HepG2 (cell line): ENCODE results near the gene MYADML2. TPM values are rescaled to one million over a fixed set of nuclear protein-coding genes. Genes with fewer than 3 reads are reported as not detected.
A peak's percentile ranks its signal among the peaks of the same experiment; 100 is the strongest.

Experiments used
- AKAP8 ChIP-seq: sonication (generic); formaldehyde crosslinking; IDR thresholded peaks from 2 replicates; pipeline ENCODE4 v1.5.1; 2020; ENCODE audit warnings: mild to moderate bottlenecking, missing genetic modification reagents
- AKNA ChIP-seq: sonication (generic); formaldehyde crosslinking; IDR thresholded peaks from 2 replicates; pipeline ENCODE4 v1.4.0; 2020; ENCODE audit warnings: missing genetic modification reagents, borderline replicate concordance
- HNRNPH1 ChIP-seq: fragments of 200-400 bp; formaldehyde crosslinking; optimal IDR thresholded peaks from 2 replicates; pipeline ENCODE3; 2017; ENCODE audit warnings: mild to moderate bottlenecking, low read depth, low read length
- ISX ChIP-seq: sonication (generic); formaldehyde crosslinking; conservative IDR thresholded peaks from 2 replicates; pipeline ENCODE4 v1.5.0; 2020; ENCODE audit warnings: missing genetic modification reagents
- JARID2 ChIP-seq: sonication (generic); formaldehyde crosslinking; IDR thresholded peaks from 2 replicates; pipeline ENCODE4 v1.8.1; 2023; ENCODE audit warnings: missing genetic modification reagents, inconsistent platforms; ENCODE audit not compliant: insufficient replicate concordance
- MZF1 ChIP-seq: sonication (generic); formaldehyde crosslinking; IDR thresholded peaks from 2 replicates; pipeline ENCODE4 v1.8.1; 2023; ENCODE audit warnings: mild to moderate bottlenecking, missing genetic modification reagents, borderline replicate concordance
- NFIC ChIP-seq: IDR thresholded peaks from 2 replicates; pipeline ENCODE4 v1.6.1; 2012; ENCODE audit warnings: mild to moderate bottlenecking, low read length, inconsistent platforms
- NR2F1 ChIP-seq, 2 experiments: fragments of 450-650 bp in 1 of 2; formaldehyde crosslinking in 1 of 2; IDR thresholded peaks; 2 replicates each; pipeline versions ENCODE4 v1.5.0 to v1.6.1; 2016 to 2020; ENCODE audit warnings: mild to moderate bottlenecking in 1 of 2, missing compliant biosample characterization in 1 of 2, missing genetic modification reagents in 1 of 2, moderate library complexity in 1 of 2
- NR2F6 ChIP-seq, 2 experiments: IDR thresholded peaks; 2 replicates each; pipeline ENCODE4 v1.6.1; 2016; ENCODE audit warnings: antibody characterized with exemption in 1 of 2, mild to moderate bottlenecking in 1 of 2
- SALL1 ChIP-seq: sonication (generic); formaldehyde crosslinking; IDR thresholded peaks from 2 replicates; pipeline ENCODE4 v1.8.0; 2022; ENCODE audit warnings: mild to moderate bottlenecking, missing genetic modification reagents
- SATB2 ChIP-seq: sonication (generic); formaldehyde crosslinking; IDR thresholded peaks from 2 replicates; pipeline ENCODE4 v1.5.0; 2020; ENCODE audit warnings: missing genetic modification reagents
- SCMH1 ChIP-seq: sonication (generic); formaldehyde crosslinking; IDR thresholded peaks from 2 replicates; pipeline ENCODE4 v1.9.0; 2021; ENCODE audit warnings: missing genetic modification reagents, mild to moderate bottlenecking, borderline replicate concordance
- SMAD3 ChIP-seq: sonication (generic); formaldehyde crosslinking; IDR thresholded peaks from 2 replicates; pipeline ENCODE4 v1.4.0; 2020; ENCODE audit warnings: missing genetic modification reagents
- SP2 ChIP-seq: sonication (generic); formaldehyde crosslinking; IDR thresholded peaks from 2 replicates; pipeline ENCODE4 v1.5.1; 2020; ENCODE audit warnings: mild to moderate bottlenecking, missing genetic modification reagents
- TCF7 ChIP-seq: sonication (generic); IDR thresholded peaks from 2 replicates; pipeline ENCODE4 v1.6.1; 2016; ENCODE audit warnings: antibody characterized with exemption, low read depth
- ZFP82 ChIP-seq: sonication (generic); formaldehyde crosslinking; IDR thresholded peaks from 2 replicates; pipeline ENCODE4 v1.5.1; 2020; ENCODE audit warnings: mild to moderate bottlenecking, missing genetic modification reagents, borderline replicate concordance
- ZFY ChIP-seq: sonication (generic); formaldehyde crosslinking; IDR thresholded peaks from 2 replicates; pipeline ENCODE4 v1.4.0; 2020; ENCODE audit warnings: missing genetic modification reagents
- ZNF205 ChIP-seq: IDR thresholded peaks from 2 replicates; pipeline ENCODE4 v1.6.1; 2018; ENCODE audit warnings: missing biosample characterization, missing genetic modification reagents
- ZNF234 ChIP-seq: sonication (generic); formaldehyde crosslinking; conservative IDR thresholded peaks from 2 replicates; pipeline ENCODE4 v1.5.1; 2020; ENCODE audit warnings: mild to moderate bottlenecking, missing genetic modification reagents
- ZNF281 ChIP-seq: sonication (generic); formaldehyde crosslinking; IDR thresholded peaks from 2 replicates; pipeline ENCODE4 v1.4.0; 2020; ENCODE audit warnings: missing genetic modification reagents, borderline replicate concordance
- ZNF343 ChIP-seq: sonication (generic); formaldehyde crosslinking; IDR thresholded peaks from 2 replicates; pipeline ENCODE4 v1.4.0; 2020; ENCODE audit warnings: mild to moderate bottlenecking, missing genetic modification reagents
- ZNF546 ChIP-seq: sonication (generic); formaldehyde crosslinking; conservative IDR thresholded peaks from 2 replicates; pipeline ENCODE4 v1.8.1; 2023; ENCODE audit warnings: mild to moderate bottlenecking, missing genetic modification reagents
- ZNF703 ChIP-seq: sonication (generic); formaldehyde crosslinking; IDR thresholded peaks from 2 replicates; pipeline ENCODE4 v1.5.1; 2020; ENCODE audit warnings: missing genetic modification reagents, mild to moderate bottlenecking, moderate library complexity, borderline replicate concordance
- ZNF883 ChIP-seq: sonication (generic); formaldehyde crosslinking; IDR thresholded peaks from 2 replicates; pipeline ENCODE4 v1.5.1; 2020; ENCODE audit warnings: mild to moderate bottlenecking, missing genetic modification reagents; ENCODE audit errors: not compliant biosample characterization
- ZZZ3 ChIP-seq: sonication (generic); formaldehyde crosslinking; IDR thresholded peaks from 2 replicates; pipeline ENCODE4 v1.4.0; 2020; ENCODE audit warnings: missing genetic modification reagents, mild to moderate bottlenecking, borderline replicate concordance
- polyA plus RNA-seq, 8 experiments: library from polyadenylated mRNA; depleted of rRNA in 3 of 8; stranded (reverse) in 7 of 8; unstranded in 1 of 8; fragments of >200 nt; fragmentation: Illumina TruSeq in 4 of 8; extraction: Trizol in 4 of 8; gene quantifications; 2 replicates each; pipeline versions ENCODE4 v1.2.1 to v1.2.3, GENCODE V29; 2011 to 2016; ENCODE audit warnings: low read depth in 4 of 8, missing spikeins in 1 of 8, mixed read lengths in 1 of 8; ENCODE audit not compliant: insufficient read depth in 1 of 8
- total RNA-seq, 5 experiments: library from RNA; depleted of rRNA; stranded (reverse); fragments of >200 nt; fragmentation: Illumina TruSeq; extraction: Trizol; gene quantifications; 2 replicates each; pipeline ENCODE4 v1.2.3, GENCODE V29; 2016; ENCODE audit warnings: low read depth in 1 of 5

The MYADML2 gene
- total and polyA plus RNA-seq, 2 of the 13 experiments (the other 11 are each of a cell fraction or from before 2014, with no cell fraction given) = not detected

- no peak for TF ChIP-seq ZZZ3 (CRISPR knock-in tag)
- no peak for TF ChIP-seq SMAD3 (CRISPR knock-in tag)
- no peak for TF ChIP-seq SCMH1 (CRISPR knock-in tag)
- no peak for TF ChIP-seq ZNF883 (CRISPR knock-in tag)
- no peak for TF ChIP-seq ISX
- 0 out of 2 replicates have a peak, but pooled peaks have one; percentile 4 for TF ChIP-seq NR2F6 (IDR thresholded peaks at IDR 0.05)
- TF ChIP-seq NR2F6 (CRISPR knock-in tag; IDR thresholded peaks at IDR 0.05) = no peak
- no peak for TF ChIP-seq HNRNPH1
- TF ChIP-seq AKNA (CRISPR knock-in tag) = no peak
- no peak for TF ChIP-seq MZF1 (CRISPR knock-in tag)
- no peak for TF ChIP-seq SALL1 (CRISPR knock-in tag)
- 0 out of 2 replicates have a peak, but pooled peaks have one; percentile 4 for TF ChIP-seq TCF7
- no peak for TF ChIP-seq ZNF546 (CRISPR knock-in tag)
- TF ChIP-seq SATB2 (CRISPR knock-in tag) = no peak
- TF ChIP-seq AKAP8 (CRISPR knock-in tag) = no peak
- TF ChIP-seq ZNF234 = no peak
- TF ChIP-seq ZNF281 (CRISPR knock-in tag) = no peak
- TF ChIP-seq SP2 (CRISPR knock-in tag) = no peak
- no peak for TF ChIP-seq ZFP82 (CRISPR knock-in tag)
- no peak; the same call in 1 of the 2 replicates for TF ChIP-seq ZNF343 (CRISPR knock-in tag)
- TF ChIP-seq ZNF703 = no peak
- no peak for TF ChIP-seq JARID2 (CRISPR knock-in tag)
- no peak for TF ChIP-seq NFIC
- no peak for TF ChIP-seq ZFY (CRISPR knock-in tag)
- no peak for TF ChIP-seq NR2F1 (CRISPR knock-in tag; IDR thresholded peaks at IDR 0.05)
- TF ChIP-seq ZNF205 (CRISPR knock-in tag) = no peak
Observed at GRCh38 chr17:81996232-81996756, 49.3 kb upstream of the MYADML2 start (continued).
